GM19023 (cell line): ENCODE measurements around the gene CMTM7.
"Not testable (repeated sequence)": the region's sequence is repeated elsewhere in the genome, so short reads cannot be mapped to it uniquely, and the experiment has no call there.

Experiments used
- ATAC-seq: cut with Tn5 transposase; IDR thresholded peaks from one replicate; pipeline ENCODE4 v1.9.1; 2021; ENCODE audit warnings: mild to moderate bottlenecking, moderate library complexity; ENCODE audit not compliant: unreplicated experiment

CMTM7 gene

GRCh38 chr3:32381922-32382321 is 9.7 kb upstream of the CMTM7 start:
- no peak for ATAC-seq

GRCh38 chr3:32383136-32383711 is 8.4 kb upstream of the CMTM7 start:
- ATAC-seq = no peak

GRCh38 chr3:32384938-32385337 is 6.7 kb upstream of the CMTM7 start:
- ATAC-seq = no peak

- no peak for ATAC-seq
Observed at GRCh38 chr3:32387512-32387911, 4.1 kb upstream of the CMTM7 start.

DNA sequence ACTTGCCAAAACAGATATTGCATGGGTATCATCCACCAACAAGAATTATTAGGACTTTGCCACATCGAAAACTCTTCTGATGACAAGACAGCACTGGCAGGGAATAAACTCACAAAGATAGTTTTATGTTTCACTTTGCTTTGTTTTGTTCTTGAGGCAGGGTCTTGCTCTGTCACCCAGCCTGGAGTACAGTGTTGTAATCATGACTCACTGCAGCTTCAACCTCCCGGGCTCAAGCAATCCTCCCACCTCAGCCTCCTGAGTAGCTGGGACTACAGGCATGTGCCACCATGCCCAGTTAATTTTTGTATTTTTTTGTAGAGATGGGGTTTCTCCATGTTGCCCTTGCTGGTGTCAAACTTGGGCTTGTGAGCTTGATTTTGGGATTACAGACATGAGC is 2.1 kb upstream of the CMTM7 start:
- ATAC-seq = not testable (repeated sequence)

DNA sequence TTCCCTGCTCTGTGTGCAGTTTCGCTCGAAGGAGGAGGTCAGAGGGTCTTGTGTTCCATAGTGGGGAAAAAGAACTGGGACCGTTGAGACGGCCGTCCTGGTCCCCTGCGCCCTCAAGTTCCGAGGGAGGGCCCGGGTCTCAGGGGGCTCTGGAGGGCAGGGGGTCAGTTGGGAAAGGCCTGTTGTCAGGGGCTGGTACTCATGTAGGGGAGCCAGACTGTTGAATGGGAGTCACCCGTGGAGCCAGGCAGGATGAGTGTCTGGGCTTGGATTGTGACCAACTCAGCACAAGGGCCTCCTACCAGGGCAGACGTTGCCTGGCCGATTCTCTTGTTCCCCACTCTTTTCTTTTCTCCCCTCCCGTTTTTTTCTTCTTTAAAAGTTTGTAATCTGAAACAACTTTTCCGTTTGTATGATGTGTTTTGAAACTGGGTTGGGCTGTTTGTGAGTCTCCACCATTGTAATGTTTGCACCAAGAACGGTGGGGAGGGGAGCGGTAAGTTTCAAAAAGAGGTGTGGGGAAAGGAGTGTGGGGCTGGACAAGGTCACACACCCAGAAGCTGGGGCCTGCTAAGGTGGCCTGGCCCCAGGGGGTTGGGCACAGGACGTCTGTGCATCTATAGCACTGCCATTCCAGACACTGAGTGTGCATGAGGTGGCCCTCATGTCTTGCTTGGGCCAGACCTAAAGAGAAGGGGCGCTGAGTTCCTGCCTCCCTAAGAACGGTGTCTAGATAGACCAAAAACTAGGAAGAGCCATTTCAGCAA is 1.1 kb downstream of the CMTM7 start:
- ATAC-seq = peak; percentile 7

- no peak for ATAC-seq
Observed at GRCh38 chr3:32395496-32395895, 3.8 kb downstream of the CMTM7 start.

- no peak for ATAC-seq
Observed at GRCh38 chr3:32397941-32398340, 6.3 kb downstream of the CMTM7 start.

GRCh38 chr3:32398531-32398930 is 6.9 kb downstream of the CMTM7 start:
- ATAC-seq = no peak

DNA sequence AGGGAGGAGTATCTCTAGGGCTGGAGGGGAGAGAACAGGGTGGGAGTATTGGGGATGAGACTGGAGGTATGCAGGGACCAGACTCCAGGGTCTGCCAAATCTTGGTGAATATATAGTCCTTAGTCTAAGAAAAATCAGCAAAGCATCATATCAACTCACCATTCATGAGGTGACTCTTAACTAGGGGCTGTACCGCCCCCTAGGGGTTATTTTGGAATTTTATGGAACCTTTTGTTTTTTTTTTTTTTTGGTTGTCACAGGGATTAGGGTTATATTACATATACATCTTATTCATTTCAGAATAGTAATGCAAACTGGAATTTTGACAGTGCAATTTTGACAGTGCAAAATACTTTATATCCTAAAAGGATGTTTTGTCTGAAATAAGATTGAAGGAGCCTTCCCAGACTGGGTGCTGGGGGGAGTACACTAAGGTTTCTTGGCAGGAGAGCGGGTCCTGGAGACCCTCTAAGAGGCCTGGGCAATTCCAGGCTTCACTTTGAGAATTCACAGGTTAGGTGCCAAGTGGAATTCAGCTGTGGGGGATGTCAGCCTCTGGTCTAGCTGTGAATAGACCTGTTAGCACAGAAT is 7.5 kb downstream of the CMTM7 start:
- ATAC-seq = no peak

DNA sequence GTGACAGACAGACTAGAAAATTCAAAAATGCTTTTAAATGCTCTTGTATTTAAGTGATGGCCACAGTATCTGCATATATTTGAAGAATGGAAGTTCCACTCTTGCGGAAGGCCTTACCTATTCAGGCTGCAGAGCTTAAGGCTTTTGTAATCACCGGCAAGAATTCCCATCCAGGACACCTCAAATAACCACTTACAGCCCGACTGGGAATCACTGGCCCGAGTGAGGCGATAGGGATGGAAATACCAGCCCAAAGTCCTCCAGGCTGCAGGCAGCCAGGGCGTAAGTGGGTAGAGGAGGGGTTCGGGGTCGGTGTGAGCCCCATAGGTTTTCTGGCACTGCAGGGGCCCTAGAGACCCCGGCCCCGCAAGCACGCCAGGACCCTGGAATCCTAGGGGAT is 9.5 kb downstream of the CMTM7 start:
- ATAC-seq = peak; percentile 17

DNA sequence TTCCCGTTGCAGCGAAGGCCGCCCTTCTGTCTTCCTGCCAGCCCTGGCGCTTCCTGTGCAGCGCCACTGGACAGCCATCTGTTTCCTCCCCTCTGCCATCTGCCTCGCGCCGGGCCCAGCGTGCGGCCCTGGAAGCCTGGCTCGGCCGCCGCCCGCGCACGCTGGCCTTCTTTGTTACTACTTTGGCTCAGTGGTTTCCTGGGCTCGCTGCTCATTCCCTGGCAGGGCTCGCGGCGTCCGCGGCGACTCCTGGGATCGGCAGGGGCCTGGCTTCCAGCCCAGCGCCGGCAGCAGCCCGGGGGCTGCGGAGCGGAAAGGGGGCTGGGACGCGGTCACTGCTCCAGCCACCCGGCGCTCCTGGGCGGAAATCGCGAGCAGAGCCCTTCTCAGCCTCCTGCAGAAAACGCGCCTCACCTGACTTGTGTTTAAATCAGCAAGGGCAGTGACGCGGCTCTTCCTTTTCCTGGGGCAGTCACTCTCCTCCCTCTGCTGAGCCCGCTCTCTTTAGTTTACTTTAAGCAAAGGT is 10.0 kb downstream of the CMTM7 start:
- peak; percentile 71 for ATAC-seq

DNA sequence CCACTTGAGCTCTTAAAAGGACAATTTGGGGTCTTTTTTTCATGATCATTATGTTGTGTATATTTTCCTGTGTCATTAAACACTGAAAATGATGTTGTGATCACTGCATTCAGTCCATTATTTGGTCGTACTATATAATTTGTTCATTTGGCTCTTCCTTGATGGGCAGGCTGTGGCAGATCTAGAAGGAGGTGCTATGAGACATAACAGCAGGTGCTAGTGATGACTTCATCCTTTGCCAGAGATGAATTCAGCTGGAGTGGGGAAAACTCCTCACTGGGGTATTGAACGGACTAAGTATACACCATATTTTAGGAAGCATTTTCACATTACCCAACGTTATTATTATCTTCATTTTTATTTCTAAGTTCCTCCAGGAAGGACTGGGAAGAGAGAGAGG is 12.0 kb downstream of the CMTM7 start:
- ATAC-seq = no peak

DNA sequence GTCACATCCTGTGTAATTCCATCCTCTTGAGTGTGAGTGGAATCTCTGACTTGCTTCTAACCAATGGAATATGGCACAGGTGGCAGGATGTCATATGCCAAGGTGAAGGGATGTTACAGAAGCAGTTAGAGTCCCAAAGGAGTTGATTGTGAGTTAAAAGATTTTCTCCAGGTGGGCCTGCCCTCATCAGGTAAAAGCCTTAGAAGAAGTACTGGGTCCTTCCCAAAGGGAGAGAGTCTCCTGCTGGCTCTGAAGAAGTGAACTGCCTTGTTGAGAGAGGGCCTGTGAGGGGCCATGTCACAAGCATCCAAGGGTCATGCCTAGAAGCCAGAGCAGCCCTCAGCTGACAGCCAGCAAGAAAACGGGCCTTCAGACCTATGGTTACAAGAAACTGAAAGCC is 13.1 kb downstream of the CMTM7 start:
- no peak for ATAC-seq

DNA sequence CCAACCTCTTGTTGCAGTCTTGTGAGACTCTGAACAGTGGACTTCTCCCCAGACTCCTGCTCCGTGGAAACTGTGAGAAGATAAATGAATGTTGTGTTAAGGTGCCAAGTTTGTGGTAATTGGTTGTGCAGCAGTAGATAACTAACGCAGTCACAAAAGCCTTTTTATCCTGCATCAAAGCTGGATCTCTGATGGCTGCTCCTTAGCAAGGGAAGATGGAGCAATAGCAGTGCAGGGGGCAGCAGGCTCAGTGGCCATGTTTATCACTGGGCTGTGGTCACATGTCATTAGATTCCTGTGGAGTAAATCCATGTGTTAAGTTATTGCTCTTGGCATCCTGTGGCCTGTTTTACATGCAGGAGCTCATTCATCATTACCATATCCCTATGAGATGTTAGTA is 13.5 kb downstream of the CMTM7 start:
- ATAC-seq = no peak

DNA sequence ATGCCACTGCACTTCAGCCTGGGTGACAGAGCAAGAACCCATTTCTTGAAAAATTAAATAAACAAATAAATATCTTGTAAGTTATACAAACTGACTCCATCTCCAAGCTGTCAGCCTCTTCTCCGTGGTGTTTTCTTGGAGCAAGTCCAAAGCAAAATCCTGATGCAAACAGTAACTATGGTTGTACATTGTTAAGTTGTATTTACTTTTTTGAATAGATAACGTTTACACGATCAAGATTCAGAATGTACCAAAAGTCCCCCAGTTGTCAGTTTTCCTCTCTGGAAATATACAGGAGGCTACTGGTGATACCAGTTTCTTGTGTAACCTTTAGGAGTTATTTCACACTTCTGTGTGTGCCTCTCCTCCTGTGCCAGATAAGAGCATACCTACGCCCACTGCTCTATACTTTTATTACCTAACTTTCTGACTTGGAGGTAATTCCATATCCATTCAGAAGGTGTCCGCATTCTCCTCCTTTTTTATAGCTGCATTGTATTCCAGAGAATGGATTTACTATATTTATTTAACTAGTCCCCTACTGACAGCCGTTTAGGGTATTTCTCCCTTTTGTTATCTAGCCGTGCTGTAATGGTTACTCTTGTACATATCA is 14.2 kb downstream of the CMTM7 start:
- no peak for ATAC-seq

DNA sequence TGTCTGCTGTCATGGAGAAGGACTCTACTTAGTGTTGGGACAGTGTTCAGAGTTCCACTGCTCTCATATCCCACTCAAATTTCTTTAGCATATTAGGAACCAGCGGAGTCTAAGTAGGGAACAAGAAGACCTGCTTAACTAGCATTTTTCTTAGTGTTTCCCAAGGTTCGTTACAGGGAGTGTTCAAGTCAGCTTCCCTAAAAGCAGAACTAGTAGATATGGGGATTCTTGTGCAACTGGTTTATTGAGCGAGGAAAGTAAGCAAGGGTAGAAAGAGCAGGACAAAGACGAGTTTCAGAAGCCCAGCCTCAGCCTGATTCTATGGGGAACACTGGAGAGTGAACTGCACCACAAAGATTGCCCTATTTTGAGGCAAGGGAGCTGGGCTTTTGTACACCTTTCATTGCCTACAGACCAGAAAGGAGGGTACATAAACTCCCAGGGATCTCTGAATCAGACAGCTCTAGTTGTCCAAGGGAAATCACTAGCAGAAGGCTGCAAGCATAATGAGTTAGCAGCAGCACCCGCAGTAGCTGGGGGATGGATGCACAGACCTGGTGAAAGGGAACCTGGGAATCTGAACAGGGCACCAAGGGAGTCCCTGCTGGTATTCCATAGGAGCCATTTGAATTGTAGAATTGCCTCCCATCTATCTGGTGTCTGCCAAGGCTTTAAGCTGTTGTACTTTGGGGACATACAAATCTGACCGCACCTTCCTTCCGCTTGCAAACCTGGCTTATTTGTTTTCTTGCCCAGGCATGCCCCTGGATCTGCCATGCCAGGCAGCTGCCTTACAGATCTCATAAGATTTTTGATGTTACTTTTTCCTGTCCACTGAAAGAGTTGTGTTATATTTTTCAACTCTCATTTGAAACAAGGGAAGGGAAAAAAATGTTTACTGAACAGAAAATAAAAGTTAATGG is 15.1 kb downstream of the CMTM7 start:
- no peak for ATAC-seq

- no peak for ATAC-seq
Observed at GRCh38 chr3:32410367-32411246, 19.0 kb downstream of the CMTM7 start.

GRCh38 chr3:32411442-32411841 is 19.8 kb downstream of the CMTM7 start:
- no peak for ATAC-seq

GRCh38 chr3:32412887-32413286 is 21.2 kb downstream of the CMTM7 start:
- no peak for ATAC-seq
